Epithelial cell of umbilical artery (primary cell): ENCODE data around the gene DUSP28. TPM values are rescaled to one million over a fixed set of nuclear protein-coding genes. Genes with fewer than 3 reads are reported as not detected.

ENCODE experiments used
- total RNA-seq: library from RNA; depleted of rRNA; stranded (reverse); fragments of >200 nt; gene quantifications from 2 replicates; pipeline ENCODE4 v1.2.3, GENCODE V29; 2014

Gene DUSP28
- total RNA-seq, result 2.7 and 3.2 TPM in 2 replicates

GRCh38 chr2:240560084-240560479 lies at the start of gene DUSP28:
Gene DUSP28, plus strand, starts transcription at chr2:240560357. Its CDS starts 328 bp downstream, at chr2:240560685.

DNA sequence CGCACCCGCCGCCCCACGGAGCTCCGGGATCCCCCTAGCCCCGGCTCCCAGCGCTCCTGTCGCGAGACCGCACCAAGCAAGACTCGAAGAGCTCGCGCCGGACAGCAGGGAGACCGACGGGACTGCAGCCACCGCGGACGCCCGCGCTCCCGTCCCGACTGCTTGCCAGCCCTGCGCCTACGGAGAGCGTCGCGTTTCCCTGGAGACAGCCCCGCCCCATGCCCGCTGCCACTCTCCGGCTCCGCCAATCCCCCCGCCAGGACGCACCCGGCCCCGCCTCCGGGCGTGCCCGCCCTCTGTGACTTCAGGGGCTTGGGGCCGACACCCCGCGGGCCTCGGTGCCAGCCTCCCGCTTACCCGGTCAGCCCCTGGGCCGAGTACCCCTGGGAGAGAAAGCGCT lies 2.3 kb upstream of the DUSP28 start, which contains the start of gene ANKMY1:
ANKMY1 (minus strand) TSS at position 181 of the 400 bp plus-strand sequence. CDS start 653 bp downstream, outside the sequence.

DNA sequence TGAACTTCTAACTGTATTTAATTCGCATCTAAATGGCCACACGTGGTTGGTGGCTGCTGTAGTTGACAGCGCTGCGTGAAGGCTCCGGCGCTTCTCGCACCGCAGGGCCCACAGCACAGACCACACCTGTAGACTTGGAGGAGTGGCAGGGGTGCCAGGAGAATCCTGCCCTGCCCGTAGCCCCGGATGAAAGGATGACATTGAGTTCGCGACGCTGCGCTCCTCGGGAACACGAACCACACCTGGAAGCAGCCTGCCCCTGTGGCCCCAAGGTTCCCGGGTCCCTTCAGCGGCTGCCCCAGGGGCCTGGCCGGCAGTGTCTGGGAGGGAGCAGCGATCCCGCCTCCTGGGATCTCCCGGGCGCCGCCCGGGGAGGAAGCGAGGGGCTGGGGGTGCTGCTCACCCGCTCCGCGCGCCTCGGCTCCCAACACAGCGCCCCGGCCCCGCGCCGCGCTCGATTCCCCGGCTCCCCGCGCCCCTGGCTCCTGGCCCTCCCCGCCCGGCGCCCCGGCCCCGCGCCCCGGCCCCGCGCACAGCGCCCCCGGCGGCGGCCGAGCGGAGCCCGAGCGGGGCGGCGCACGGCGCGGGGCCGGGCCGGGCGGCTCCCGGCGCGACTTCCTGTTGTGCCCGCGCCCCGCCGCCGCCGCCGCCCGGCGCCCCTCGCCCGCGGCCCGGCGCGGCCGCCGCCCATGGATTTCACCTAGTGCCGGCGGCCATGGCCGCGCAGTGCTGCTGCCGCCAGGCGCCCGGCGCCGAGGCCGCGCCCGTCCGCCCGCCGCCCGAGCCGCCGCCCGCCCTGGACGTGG lies 7.9 kb downstream of the DUSP28 start, which contains the start of gene RNPEPL1:
RNPEPL1 (plus strand) TSS at position 613 of the 806 bp plus-strand sequence; CDS start at position 716, 103 bp downstream.

DNA sequence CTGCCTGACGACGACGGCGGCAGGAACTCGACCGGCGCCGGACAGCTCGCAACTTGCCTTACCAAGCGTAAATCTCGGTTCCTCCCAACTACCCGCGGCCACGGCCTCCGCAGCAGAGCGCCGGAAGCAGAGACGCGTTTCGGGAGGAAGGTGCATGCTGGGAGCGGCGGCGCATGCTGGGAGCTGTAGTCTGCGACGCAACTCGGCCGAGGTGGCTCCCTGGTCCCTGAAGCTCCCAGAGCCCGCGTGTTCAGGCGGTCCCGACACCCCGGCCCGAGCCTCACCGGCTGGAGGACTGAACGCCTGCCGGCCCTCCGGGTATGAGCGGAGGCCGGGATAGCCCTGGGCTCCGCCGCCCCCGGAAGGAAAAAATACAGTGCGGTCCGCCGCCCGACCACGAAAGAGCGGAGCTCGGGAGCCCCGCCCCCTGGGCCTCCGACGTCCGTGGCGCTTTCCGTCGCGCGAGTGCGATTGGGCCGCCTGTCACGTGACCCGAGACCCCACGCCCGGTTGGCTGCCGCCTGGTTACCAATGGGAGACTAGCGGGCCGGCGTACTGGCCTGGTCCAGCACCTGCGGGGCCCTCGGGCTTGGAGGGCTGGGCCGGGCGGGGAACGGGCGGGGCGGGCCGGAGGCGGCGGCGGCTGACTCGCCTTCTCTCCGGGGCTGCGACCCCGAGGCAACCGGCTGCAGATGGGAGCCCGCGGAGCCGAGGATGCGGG lies 26.2 kb downstream of the DUSP28 start, which contains the start of gene CAPN10:
CAPN10 (plus strand) TSS at position 537 of the 721 bp plus-strand sequence; CDS start at position 715, 178 bp downstream.

Other genes with a start within 250 kb of the DUSP28 start
- gene GPC1, start 124.7 kb upstream of the DUSP28 start, total RNA-seq, result 10.4 and 10.5 TPM in 2 replicates
- 4.0 and 4.9 TPM in 2 replicates for gene ANKMY1, start 2.4 kb upstream of the DUSP28 start, total RNA-seq
- gene RNPEPL1, start 8.1 kb downstream of the DUSP28 start, total RNA-seq, result 7.6 and 20.1 TPM in 2 replicates
- 20.1 and 23.7 TPM in 2 replicates for gene CAPN10, start 26.4 kb downstream of the DUSP28 start, total RNA-seq
- 0.15 TPM in 1 of 2 replicates, not detected in the other for gene GPR35, start 65.1 kb downstream of the DUSP28 start, total RNA-seq
- gene AQP12B, start 122.5 kb downstream of the DUSP28 start, total RNA-seq, result not detected in 2 replicates
- not detected in 2 replicates for gene AQP12A, start 131.5 kb downstream of the DUSP28 start, total RNA-seq